Measurements from ENCODE around the gene PPY. TPM values are rescaled to one million over a fixed set of nuclear protein-coding genes. Genes with fewer than 3 reads are reported as not detected.
"Not testable (repeated sequence)": the region's sequence is repeated elsewhere in the genome, so short reads cannot be mapped to it uniquely, and the experiment has no call there.

PPY gene
- total RNA-seq, 2 donors from 2014 or later, result 15.5 to 51.6 TPM

GRCh38 chr17:43974382-43975266, 32.3 kb upstream of the PPY start:
- H3K27ac ChIP-seq, result no peak overlapping the region
- H3K4me1 ChIP-seq, result no peaks in the 10 kb centered on the region
- no peak for DNase-seq
- H3K9me3 ChIP-seq, result no peaks in the 10 kb centered on the region
- no peak for TF ChIP-seq POLR2A (IDR thresholded peaks at IDR 0.05)
- no peak for TF ChIP-seq CTCF (IDR thresholded peaks at IDR 0.05)
- no peak for ATAC-seq
- H3K36me3 ChIP-seq (replicated peaks in 1 of 2; ENCODE audit: insufficient read depth in 1 of 2, low read depth in 2 of 2), result no peaks in the 10 kb centered on the region
- intact Hi-C loops (cut with DNase I), result no loop called here
- no peak overlapping the region for H3K4me3 ChIP-seq
- 46 to 49% methylated on average over 14 of the region's 14 CpGs for WGBS, 2 donors
- no peaks in the 10 kb centered on the region for H3K27me3 ChIP-seq

GRCh38 chr17:43972444-43973212, 30.4 kb upstream of the PPY start:
- ATAC-seq; H3K9me3 ChIP-seq; intact Hi-C loops (cut with DNase I); H3K36me3 ChIP-seq (replicated peaks in 1 of 2; ENCODE audit: insufficient read depth in 1 of 2, low read depth in 2 of 2); DNase-seq; H3K4me3 ChIP-seq; H3K4me1 ChIP-seq; H3K27ac ChIP-seq; H3K27me3 ChIP-seq: not testable (repeated sequence)
- 77 to 83% methylated on average over 20 to 22 of the region's 22 CpGs for WGBS, 2 donors

- DNase-seq; H3K27ac ChIP-seq; H3K27me3 ChIP-seq; H3K36me3 ChIP-seq (replicated peaks in 1 of 2; ENCODE audit: insufficient read depth in 1 of 2, low read depth in 2 of 2); H3K4me1 ChIP-seq; H3K4me3 ChIP-seq; intact Hi-C loops (cut with DNase I); H3K9me3 ChIP-seq; ATAC-seq: not testable (repeated sequence)
- 40 to 45% methylated on average over 2 of the region's 2 CpGs for WGBS, 2 donors
These were observed 29.2 kb upstream of the PPY start for GRCh38 chr17:43971436-43971835.

GRCh38 chr17:43970366-43970765, 28.1 kb upstream of the PPY start:
- no peak overlapping the region for H3K4me3 ChIP-seq
- intact Hi-C loops (cut with DNase I), result no loop called here
- TF ChIP-seq POLR2A (IDR thresholded peaks at IDR 0.05) (no peak), CTCF (IDR thresholded peaks at IDR 0.05) (no peak)
- ATAC-seq, result no peak
- no peaks in the 10 kb centered on the region for H3K27me3 ChIP-seq
- no peaks in the 10 kb centered on the region for H3K36me3 ChIP-seq (replicated peaks in 1 of 2; ENCODE audit: insufficient read depth in 1 of 2, low read depth in 2 of 2)
- no peaks in the 10 kb centered on the region for H3K9me3 ChIP-seq
- 46 to 61% methylated on average over 4 of the region's 4 CpGs for WGBS, 2 donors
- no peak for DNase-seq
- H3K4me1 ChIP-seq, result no peaks in the 10 kb centered on the region
- no peak overlapping the region for H3K27ac ChIP-seq

- DNase-seq (no peak), ATAC-seq (no peak)
- no peaks in the 10 kb centered on the region for H3K27me3 ChIP-seq
- H3K27ac ChIP-seq, result no peak overlapping the region
- 44 to 48% methylated on average over 9 of the region's 9 CpGs for WGBS, 2 donors
- TF ChIP-seq POLR2A (IDR thresholded peaks at IDR 0.05), result no peak
- no peak for TF ChIP-seq CTCF (IDR thresholded peaks at IDR 0.05)
- no peaks in the 10 kb centered on the region for H3K4me1 ChIP-seq
- intact Hi-C loops (cut with DNase I), result no loop called here
- H3K36me3 ChIP-seq (replicated peaks in 1 of 2; ENCODE audit: insufficient read depth in 1 of 2, low read depth in 2 of 2), result no peaks in the 10 kb centered on the region
- H3K9me3 ChIP-seq, result no peaks in the 10 kb centered on the region
- H3K4me3 ChIP-seq, result no peak overlapping the region
These were observed 25.1 kb upstream of the PPY start for GRCh38 chr17:43967251-43967875.
